HG03196 (cell line): Measurements from ENCODE around the gene TSBP1.
A peak's percentile ranks its signal among the peaks of the same experiment; 100 is the strongest.
"Not testable (repeated sequence)": the region's sequence is repeated elsewhere in the genome, so short reads cannot be mapped to it uniquely, and the experiment has no call there.

Experiments
- ATAC-seq: cut with Tn5 transposase; IDR thresholded peaks from one replicate; pipeline ENCODE4 v1.9.1; 2021; ENCODE audit not compliant: unreplicated experiment

Gene TSBP1

DNA sequence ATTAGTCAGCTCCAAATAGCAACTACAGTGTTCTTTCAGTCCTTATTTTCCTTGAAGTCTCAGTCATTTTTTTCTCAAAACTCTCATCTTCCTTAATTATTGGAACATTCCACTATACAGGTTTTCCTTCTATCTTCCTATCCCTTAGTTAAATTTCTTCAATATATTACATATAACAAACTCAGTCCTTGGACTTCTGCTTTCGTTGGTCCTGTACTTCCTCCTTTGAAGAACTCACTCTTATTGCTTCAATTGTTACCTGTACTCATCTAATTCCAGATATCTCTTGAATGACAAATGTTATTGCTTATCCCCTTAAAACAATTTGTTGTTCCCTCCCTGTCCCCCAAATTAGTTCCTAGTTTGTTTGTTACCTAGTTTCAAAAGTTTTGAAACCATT, 80.2 kb downstream of the TSBP1 start:
- no peak for ATAC-seq

GRCh38 chr6:32290886-32291450, 80.7 kb downstream of the TSBP1 start:
- no peak for ATAC-seq

- no peak for ATAC-seq
Measured at GRCh38 chr6:32288426-32288825, 83.3 kb downstream of the TSBP1 start.

DNA sequence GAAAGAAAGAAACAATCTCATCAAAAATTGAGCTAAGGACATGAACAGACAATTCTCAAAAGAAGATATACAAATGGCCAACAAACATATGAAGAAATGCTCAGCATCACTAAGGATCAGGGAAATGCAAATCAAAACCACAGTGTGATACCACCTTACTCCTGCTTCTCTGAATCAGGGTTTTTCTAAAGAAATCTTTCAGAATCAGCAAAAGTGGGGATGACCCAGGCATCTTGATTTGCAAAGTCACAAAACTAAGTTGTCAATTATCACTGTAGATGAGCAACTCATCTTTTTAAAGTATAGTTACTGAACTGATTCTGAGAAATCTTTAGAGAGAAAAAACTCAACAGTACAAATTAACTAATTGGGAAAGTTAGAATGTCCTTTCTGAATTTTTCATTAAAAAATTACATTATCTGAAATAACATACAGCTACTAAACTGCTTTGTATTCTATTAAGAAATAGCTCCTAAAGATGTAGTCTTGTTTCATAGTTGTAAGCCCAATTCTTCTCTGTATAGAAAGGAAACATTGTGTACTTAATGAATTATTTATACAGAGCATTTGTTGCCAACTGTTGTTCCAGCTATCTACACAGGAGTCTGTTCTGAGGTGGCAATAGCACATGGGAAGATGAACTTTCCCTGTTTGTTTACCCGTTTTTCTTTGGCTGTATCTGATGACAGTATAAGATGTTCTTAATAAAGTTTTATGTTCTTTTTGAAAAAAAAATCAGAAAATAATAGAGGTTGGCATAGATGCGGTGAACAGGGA, 97.7 kb downstream of the TSBP1 start:
- not testable (repeated sequence) for ATAC-seq

DNA sequence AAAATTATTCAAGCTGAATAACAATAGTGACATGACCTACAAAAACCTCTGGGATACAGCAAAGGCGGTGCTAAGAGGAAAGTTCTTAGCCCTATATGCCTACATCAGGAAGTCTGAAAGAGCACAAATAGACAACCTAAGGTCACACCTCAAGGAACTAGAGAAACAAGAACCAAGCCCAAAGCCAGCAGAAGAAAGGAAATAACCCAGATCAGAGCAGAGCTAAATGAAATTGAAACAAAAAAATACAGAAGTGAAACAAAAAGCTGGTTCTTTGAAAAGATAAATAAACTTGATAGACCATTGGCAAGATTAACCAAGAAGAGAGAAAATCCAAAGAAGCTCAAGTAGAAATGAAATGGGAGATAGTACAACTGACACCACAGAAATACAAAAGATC, 100.3 kb downstream of the TSBP1 start:
- ATAC-seq: no peak

DNA sequence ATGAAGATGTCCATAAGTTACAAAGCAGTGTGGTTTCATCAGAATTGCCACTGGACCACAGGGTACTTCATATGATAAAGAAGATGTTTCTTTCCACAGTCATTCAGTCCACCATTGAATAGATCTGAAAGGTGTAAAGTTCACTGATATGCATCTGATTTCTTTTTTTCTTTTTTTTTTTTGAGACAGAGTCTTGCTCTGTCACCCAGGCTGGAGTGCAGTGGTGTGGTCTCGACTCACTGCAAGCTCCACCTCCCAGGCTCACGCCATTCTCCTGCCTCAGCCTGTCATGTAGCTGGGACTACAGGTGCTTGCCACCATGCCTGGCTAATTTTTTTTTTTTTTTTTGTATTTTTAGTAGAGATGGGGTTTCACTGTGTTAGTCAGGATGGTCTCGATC, 103.2 kb downstream of the TSBP1 start:
- not testable (repeated sequence) for ATAC-seq

DNA sequence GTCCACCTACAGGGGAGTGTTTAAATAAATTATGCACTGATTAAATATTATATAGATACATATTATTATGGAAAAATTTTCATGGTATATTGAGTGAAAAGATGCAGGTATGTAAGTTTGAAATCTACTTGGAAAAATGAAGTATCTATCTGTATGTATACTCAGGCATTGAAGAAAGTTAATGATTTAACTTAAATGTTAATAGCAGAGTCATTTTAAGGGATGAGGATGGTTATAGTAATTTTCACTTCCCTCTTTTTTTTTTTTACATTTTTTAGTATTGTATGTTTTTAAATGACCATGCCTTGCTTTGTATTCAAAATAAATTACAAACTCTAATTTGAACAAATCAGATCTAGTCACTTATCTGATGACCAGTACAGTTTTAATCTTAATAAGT, 104.7 kb downstream of the TSBP1 start:
- no peak for ATAC-seq

- ATAC-seq: not testable (repeated sequence)
Measured at GRCh38 chr6:32257262-32257661, 114.4 kb downstream of the TSBP1 start.

GRCh38 chr6:32255199-32256153, 116.2 kb downstream of the TSBP1 start:
- ATAC-seq: peak; percentile 77

- ATAC-seq: no peak
Measured at GRCh38 chr6:32254761-32255198, 116.9 kb downstream of the TSBP1 start.

GRCh38 chr6:32252331-32253009, 119.2 kb downstream of the TSBP1 start:
- ATAC-seq: no peak

DNA sequence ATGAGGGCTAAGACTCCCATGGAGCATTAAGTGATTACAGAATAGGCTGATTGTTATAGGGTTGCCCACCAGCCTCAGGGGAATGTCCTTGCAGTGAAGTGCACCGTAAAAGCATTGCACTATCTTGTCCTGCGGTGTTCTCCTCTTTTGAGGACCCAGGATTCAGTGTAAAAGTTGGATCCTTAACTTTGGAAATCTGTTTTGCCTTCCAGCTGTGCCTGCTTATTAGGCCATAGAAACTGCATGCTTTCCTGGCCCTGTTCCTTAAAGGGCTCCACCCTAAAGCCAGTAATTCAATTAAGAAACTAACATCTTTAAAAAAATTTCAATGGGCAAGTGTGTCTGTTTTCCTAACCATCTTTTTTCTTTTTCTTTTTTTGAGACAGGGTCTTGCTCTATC, 122.4 kb downstream of the TSBP1 start:
- no peak for ATAC-seq

DNA sequence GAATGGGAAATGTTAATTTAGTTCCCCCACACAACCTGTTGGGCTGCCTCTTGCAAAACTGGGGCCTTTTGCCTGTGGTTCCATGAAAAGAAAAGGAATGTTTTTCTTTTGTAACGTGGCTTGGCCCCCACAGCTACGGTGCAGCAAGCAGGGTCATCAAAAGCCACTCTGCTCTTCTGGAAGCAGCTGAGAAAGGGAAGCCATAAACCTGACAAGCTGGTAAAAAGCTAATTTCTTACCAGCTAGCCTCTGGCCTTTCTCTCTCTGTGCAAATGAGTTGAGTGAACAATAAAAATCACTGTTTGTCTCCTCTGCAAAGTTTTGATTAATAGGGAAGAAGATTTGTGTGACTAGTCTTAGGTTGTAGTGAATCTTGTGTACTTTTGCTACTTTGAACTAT, 124.3 kb downstream of the TSBP1 start:
- ATAC-seq: no peak

GRCh38 chr6:32244946-32245398, 126.7 kb downstream of the TSBP1 start:
- ATAC-seq: no peak

- ATAC-seq: no peak
Measured at GRCh38 chr6:32244270-32244669, 127.4 kb downstream of the TSBP1 start.
